Measurements from ENCODE around the gene NEAT1.
"Not testable (repeated sequence)": the region's sequence is repeated elsewhere in the genome, so short reads cannot be mapped to it uniquely, and the experiment has no call there.

The NEAT1 gene

GRCh38 chr11:65465471-65465870, 42.9 kb downstream of the NEAT1 start:
- H3K9me3 Mint-ChIP-seq, H3K27ac Mint-ChIP-seq, H3K4me1 Mint-ChIP-seq, H3K36me3 Mint-ChIP-seq, H3K4me3 Mint-ChIP-seq, H3K27me3 Mint-ChIP-seq: not testable (repeated sequence)

GRCh38 chr11:65467306-65467705, 44.7 kb downstream of the NEAT1 start:
- not testable (repeated sequence) for H3K36me3 Mint-ChIP-seq, H3K27ac Mint-ChIP-seq, H3K4me3 Mint-ChIP-seq, H3K9me3 Mint-ChIP-seq, H3K27me3 Mint-ChIP-seq
- H3K4me1 Mint-ChIP-seq = peaks cover 16% of the 10 kb centered on the region

DNA sequence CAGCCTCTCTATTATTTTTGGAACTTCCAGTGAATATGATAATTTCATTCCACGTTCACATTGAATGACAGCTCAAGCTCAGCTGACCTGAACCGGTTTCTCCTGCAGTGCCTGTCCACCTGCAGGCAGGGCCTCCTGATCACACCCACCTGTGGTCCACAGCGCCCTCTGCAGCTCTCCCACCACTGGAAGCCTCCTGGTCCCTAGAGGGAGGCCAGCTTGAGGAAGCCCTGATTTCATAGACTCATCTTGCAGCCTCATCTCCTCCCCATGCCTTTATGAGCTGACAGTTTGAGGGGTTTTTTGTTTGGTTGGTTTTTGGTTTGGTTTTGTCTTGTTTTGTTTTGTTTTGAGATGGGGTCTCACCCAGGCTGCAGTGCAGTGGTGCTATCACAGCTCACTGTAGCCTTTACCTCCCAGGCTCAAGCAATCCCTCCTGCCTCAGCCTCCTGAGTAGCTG, 46.3 kb downstream of the NEAT1 start:
- peak overlapping the region; percentile 47 for H3K27ac Mint-ChIP-seq
- peaks cover 16% of the 10 kb centered on the region for H3K4me1 Mint-ChIP-seq
- H3K27me3 Mint-ChIP-seq = no peaks in the 10 kb centered on the region
- no peaks in the 10 kb centered on the region for H3K36me3 Mint-ChIP-seq
- no peak overlapping the region for H3K4me3 Mint-ChIP-seq
- H3K9me3 Mint-ChIP-seq = no peaks in the 10 kb centered on the region

DNA sequence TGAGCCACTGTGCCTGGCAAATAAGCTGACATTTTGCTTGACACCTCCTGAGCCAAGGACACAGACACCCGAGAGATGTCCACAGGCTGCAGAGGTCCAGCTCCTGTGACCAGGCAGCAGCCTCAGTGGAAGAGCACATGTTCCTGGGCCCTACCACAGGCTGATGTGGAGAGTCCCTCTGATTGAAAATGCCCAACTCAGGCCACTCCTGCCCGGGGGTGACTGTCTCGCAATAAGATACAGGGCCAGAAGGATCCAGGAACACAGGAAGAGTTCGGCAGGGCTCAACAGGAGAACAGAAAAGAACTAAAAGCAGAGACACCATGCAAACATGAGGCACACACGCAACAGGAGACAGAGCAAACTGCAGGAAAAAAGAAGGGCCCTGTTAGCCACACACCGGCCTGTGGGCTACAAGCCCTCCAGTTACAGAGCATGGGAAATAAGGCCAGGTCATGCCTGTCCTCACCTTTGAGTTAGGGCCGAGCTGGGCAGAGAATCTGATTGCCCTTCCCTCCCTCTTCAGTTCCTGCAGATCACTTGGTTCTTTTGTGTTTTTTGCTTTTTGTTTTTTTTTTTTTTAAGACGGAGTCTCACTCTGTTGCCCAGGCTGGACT, 47.9 kb downstream of the NEAT1 start:
- Mint-ChIP-seq H3K27me3 (no peaks in the 10 kb centered on the region), H3K27ac (peak overlapping the region; percentile 99), H3K4me1 (peaks cover 20% of the 10 kb centered on the region), H3K36me3 (no peaks in the 10 kb centered on the region), H3K4me3 (peak overlapping the region; percentile 0), H3K9me3 (no peaks in the 10 kb centered on the region)

DNA sequence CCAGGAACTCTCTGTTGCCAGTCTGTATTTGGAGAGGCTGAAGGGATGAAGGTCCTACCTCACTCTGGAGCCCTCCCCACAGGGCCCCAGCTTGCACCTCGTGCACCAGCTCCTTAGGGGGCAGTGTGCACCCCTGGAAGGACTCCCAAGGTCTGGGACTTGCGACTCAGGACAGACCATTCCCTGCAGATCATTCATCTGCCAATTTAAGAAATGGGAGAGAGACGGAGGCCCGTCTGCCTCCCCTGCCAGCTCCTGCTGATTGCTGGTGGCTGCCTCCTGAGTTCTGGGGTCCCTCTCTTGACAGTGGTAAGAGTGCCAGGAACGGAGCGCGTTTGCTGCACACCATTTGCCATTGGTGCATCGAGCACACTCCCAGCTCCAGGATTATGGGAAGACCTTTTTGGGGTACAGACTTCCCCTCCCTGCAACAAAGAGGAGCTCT, 48.9 kb downstream of the NEAT1 start:
- Mint-ChIP-seq H3K27ac (peak overlapping the region; percentile 99), H3K4me1 (peaks cover 20% of the 10 kb centered on the region), H3K9me3 (no peaks in the 10 kb centered on the region), H3K4me3 (peak overlapping the region; percentile 78), H3K27me3 (no peaks in the 10 kb centered on the region), H3K36me3 (no peaks in the 10 kb centered on the region)

DNA sequence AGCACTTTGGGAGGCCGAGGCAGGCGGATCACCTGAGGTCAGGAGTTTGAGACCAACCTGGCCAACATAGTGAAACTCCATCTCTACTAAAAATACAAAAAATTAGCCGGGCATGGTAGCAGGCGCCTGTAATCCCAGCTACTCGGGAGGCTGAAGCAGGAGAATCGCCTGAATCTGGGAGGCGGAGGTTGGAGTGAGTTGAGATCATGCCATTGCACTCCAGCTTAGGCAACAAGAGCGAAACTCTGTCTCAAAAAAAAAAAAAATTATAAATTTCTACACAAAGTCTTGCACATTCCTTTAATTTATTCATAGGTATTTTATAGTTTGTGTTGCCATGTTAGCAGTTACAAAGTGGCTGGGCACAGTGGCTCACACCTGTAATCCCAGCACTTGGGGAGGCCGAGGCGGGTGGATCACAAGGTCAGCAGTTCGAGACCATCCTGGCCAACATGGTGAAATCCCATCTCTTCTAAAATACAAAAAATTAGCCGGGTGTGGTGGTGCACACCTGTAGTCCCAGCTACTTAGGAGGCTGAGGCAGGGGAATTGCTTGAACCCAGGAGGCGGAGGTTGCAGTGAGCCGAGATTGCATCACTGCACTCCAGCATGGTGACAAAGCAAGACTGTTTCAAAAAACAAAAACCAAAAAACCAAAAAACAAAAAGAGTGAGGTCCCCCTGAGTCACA, 50.1 kb downstream of the NEAT1 start:
- not testable (repeated sequence) for H3K36me3 Mint-ChIP-seq, H3K27me3 Mint-ChIP-seq, H3K9me3 Mint-ChIP-seq
- peak overlapping the region; percentile 78 for H3K4me3 Mint-ChIP-seq
- peak overlapping the region; percentile 99 for H3K27ac Mint-ChIP-seq
- peaks cover 20% of the 10 kb centered on the region for H3K4me1 Mint-ChIP-seq

DNA sequence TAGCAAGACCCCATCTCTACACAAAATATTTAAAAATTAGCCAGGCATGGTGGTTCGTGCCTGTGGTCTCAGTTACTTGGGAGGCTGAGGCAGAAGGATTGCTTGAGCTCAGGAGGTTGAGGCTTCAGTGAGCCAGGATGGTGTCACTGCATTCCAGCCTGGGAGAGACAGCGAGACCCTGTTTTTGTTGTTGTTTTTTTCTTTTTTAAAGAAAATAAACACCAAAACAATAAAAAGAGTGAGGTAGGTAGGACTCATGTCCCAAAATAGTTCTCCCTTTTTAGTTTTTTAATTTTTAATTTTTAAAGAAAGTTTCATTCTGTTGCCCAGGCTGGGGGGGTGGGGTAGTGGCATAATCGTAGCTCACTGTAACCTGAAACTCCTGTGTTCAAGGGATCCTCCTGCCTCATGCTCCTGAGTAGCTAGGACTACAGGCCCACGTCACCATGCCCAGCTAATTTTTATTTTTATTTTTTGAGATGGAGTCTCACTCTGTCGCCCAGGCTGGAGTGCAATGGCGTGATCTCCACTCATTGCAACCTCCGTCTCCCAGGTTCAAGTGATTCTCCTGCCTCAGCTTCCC, 50.8 kb downstream of the NEAT1 start:
- Mint-ChIP-seq H3K4me3 (no peak overlapping the region), H3K36me3 (no peaks in the 10 kb centered on the region), H3K9me3 (no peaks in the 10 kb centered on the region), H3K27me3 (no peaks in the 10 kb centered on the region), H3K4me1 (peaks cover 20% of the 10 kb centered on the region), H3K27ac (peak overlapping the region; percentile 94)

DNA sequence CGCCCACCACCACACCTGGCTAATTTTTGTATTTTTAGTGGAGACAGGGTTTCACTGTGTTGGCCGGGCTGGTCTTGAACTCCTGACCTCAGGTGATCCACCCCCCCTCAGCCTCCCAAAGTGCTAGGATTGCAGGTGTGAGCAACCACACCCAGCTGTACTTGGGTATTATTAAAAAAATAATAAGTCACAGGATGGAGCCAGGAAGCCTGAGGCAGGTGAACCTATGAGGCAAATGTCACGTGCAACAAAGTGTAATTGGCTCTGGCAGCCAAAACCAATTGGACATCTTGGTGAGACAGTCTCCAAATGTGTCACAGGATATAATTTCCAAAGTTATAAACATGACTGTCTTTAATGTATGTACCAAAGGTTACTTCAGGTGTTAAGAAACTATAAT, 52.3 kb downstream of the NEAT1 start:
- Mint-ChIP-seq H3K36me3 (no peaks in the 10 kb centered on the region), H3K4me3 (peak overlapping the region; percentile 62), H3K27me3 (no peaks in the 10 kb centered on the region), H3K27ac (peak overlapping the region; percentile 79), H3K9me3 (no peaks in the 10 kb centered on the region), H3K4me1 (peaks cover 15% of the 10 kb centered on the region)

DNA sequence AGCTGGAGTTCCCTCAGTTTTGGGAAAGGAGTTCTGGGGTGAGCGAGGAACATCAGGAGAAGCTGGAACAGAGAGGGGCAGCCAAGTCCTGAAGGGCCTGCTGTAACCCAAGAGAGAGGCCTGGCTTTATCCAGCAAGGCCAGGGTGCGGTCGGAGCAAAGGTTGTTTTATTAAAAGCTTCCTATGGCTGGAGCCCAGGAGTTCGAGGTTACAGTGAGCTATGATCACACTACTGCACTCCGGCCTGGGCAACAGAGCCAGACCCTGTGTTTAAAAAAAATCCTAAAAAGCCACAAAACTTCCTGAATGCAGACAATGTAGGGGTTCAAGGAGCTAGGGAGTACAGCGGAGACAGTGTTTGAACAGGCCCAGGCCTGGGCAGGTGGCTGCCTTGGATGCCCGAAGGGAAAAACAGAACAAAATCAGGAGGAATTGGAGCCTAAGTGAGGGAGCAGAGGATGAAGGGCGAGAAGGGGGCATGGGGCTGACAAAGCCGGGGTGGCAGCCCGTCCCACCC, 54.1 kb downstream of the NEAT1 start:
- peaks cover 10% of the 10 kb centered on the region for H3K4me1 Mint-ChIP-seq
- no peaks in the 10 kb centered on the region for H3K36me3 Mint-ChIP-seq
- no peaks in the 10 kb centered on the region for H3K9me3 Mint-ChIP-seq
- peak overlapping the region; percentile 94 for H3K4me3 Mint-ChIP-seq
- H3K27ac Mint-ChIP-seq = peak overlapping the region; percentile 97
- H3K27me3 Mint-ChIP-seq = no peaks in the 10 kb centered on the region

DNA sequence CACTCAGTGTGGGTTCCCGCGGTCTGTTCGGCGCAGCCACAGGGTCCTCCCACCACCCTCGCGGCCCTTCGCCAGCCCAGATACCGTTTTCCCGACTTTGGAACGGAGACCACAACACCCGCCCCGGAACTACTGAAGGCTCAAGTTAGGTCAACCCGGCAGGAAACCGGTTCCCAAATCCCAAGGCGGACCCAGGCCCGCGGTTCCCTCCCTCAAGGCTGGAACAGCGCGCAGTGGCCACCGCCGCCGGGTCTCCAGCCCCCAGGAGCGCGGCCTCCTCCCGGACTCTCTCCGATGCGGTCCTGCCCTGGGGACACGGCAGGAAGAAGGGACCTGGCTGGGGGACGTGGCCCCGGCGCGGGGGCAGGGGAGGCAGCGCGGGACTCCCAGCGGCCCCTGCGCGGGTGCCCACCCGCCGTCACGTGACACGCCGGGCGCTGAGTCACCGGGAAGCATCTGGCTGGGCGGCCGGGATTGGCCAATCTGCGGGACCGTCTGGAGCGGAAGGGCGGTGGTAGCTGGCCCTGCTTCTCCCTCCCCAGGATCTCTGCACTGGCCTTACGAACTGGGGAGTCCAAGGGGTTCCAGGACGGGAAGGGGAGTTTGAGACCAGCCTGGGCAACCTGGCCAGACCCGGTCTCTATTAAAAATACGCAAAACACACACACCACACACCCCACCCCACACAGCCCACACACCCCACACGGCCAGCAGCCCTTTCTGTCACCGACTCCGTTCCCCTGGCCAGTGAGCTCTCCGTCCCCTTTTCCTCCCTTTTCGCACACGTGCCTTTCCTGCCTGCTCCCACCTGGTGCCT, 54.8 kb downstream of the NEAT1 start:
- H3K9me3 Mint-ChIP-seq = no peaks in the 10 kb centered on the region
- H3K36me3 Mint-ChIP-seq = no peaks in the 10 kb centered on the region
- H3K4me1 Mint-ChIP-seq = peaks cover 4% of the 10 kb centered on the region
- peak overlapping the region; percentile 94 for H3K4me3 Mint-ChIP-seq
- no peaks in the 10 kb centered on the region for H3K27me3 Mint-ChIP-seq
- peak overlapping the region; percentile 100 for H3K27ac Mint-ChIP-seq

DNA sequence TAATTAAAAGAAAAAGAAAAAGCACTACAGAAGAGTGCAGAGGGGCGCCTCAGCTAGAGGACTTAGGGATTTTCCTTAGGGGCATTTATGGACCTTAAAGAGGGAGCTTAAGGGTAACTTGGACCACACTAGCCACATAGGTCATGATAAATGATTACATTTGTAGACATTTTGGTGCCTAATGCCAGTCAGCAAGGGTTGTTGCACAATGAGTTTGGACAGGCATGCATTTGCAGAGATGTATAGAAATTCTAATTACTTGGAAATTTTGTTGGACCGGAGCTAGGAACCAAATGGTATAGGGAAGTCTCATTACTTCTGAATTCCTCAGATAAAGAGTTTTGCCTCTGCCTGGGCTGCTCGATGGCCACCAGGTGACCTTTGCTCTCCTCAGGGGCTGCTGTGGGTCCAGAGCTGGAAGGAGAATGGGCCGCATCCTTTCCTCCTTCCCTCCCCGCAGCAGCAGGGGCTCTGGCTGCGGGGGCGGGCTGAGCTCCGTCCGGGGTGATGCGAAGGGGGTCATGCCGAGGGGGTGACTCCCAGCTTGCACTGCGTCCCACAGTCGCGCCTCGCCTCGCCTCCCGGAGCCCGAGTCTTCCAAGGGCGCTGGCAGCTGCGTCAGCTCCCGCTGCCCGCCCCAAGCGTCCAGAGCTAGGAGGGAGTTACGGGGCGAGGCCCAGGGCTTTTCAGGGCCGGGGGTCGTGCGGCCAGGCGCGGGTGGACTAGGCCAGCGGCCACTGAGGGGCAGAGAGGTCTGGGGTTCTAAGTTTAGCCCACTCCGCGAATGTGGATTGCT, 56.0 kb downstream of the NEAT1 start:
- peak overlapping the region; percentile 72 for H3K27ac Mint-ChIP-seq
- H3K4me1 Mint-ChIP-seq = peaks cover 4% of the 10 kb centered on the region
- H3K27me3 Mint-ChIP-seq = no peaks in the 10 kb centered on the region
- H3K36me3 Mint-ChIP-seq = no peaks in the 10 kb centered on the region
- peak overlapping the region; percentile 39 for H3K4me3 Mint-ChIP-seq
- H3K9me3 Mint-ChIP-seq = no peaks in the 10 kb centered on the region

DNA sequence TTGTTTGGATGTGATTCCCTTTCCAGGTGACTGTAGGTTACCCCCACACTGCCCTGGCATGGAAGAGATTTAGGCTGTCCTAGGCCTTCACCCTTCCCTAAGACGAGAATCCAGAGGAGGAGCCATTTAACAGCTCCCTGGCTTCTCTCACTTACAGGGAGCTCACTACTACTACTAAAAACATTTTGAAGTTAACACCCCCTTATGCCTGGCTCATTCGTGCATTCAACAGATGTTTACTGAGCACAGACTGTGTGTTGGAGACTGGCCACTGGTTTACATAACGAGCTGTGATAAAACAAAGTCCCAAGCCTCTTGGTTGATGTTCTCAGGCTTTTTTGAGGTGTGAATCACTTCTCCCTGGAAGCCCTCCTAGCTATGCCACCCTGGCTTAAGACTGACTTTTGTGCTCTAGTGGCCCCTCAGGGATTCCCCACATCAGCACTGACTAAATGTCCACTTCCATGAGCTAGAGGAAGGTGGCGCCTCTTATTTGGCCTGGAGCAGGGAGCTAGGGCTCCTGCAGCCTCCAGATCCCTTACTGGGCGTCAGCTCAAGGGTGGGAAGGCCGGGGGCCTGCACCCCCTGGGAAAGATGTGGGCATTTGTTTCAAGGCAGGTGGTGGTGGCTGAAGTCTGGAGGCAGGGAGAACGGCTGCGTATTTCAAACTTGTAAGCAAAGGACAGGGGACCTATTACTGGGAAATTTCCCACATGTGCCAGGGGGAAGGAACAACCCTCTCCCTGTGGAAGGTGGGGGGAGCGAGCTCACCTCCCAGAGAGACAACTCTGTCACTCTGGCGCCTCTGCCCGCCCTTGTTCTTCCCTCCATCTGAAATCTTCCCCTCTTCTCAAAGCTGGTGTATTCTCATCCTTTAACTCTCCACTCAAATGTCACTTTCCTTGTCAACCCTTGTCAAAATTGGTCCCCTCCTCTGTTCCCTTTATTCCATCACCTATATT, 56.9 kb downstream of the NEAT1 start:
- no peaks in the 10 kb centered on the region for H3K27me3 Mint-ChIP-seq
- H3K9me3 Mint-ChIP-seq = no peaks in the 10 kb centered on the region
- no peaks in the 10 kb centered on the region for H3K36me3 Mint-ChIP-seq
- H3K27ac Mint-ChIP-seq = peak overlapping the region; percentile 14
- no peak overlapping the region for H3K4me3 Mint-ChIP-seq
- H3K4me1 Mint-ChIP-seq = peaks cover 4% of the 10 kb centered on the region

DNA sequence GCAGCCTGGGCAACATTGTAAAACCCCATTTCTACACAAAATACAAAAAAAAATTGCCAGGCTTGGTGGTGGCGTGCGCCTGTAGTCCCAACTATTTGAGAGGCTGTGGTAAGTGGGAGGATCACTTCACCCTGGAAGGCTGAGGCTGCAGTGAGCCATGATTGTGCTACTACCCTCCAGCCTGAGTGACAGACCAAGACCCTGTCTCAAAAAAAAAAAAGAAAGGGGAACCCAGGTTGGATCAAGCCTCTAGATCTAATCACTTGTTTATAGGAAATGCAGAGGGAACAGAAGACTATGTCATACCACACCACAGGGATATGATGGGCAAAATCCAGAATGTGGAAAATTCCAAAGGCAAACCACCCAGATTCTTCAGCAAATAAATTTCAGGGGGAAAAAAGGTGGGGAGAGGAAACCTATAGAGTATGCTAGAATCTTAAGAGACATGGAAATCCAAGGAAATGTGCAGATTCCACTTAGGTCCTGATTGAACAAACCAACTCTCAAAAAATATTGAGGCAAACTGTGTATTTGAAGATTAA, 59.8 kb downstream of the NEAT1 start:
- H3K4me1 Mint-ChIP-seq = no peaks in the 10 kb centered on the region
- H3K4me3 Mint-ChIP-seq = no peak overlapping the region
- H3K9me3 Mint-ChIP-seq = no peaks in the 10 kb centered on the region
- peak overlapping the region; percentile 18 for H3K27ac Mint-ChIP-seq
- H3K36me3 Mint-ChIP-seq = no peaks in the 10 kb centered on the region
- no peaks in the 10 kb centered on the region for H3K27me3 Mint-ChIP-seq

DNA sequence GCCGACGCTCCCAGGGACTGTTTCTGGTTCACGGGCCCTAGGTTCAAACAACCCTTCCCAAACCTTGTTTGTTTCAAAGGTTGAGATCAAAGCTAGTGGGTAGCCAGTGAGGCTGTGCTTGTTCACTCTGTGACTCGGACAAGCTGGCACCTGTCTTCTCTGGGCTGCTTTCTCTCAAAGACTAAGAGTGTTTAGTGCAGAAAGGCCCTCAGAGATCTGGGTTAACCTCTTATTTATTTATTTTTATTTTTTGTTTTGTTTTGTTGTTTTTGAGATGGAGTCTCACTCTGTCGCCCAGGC, 63.3 kb downstream of the NEAT1 start:
- Mint-ChIP-seq H3K27ac (no peak overlapping the region), H3K4me3 (no peak overlapping the region), H3K27me3 (no peaks in the 10 kb centered on the region), H3K9me3 (no peaks in the 10 kb centered on the region), H3K36me3 (no peaks in the 10 kb centered on the region), H3K4me1 (peaks cover 12% of the 10 kb centered on the region)
